ENCODE data around the gene ZNF200. TPM values are rescaled to one million over a fixed set of nuclear protein-coding genes. Genes with fewer than 3 reads are reported as not detected.

Gene ZNF200
- polyA plus RNA-seq, 1 experiment: 6.1 TPM

DNA sequence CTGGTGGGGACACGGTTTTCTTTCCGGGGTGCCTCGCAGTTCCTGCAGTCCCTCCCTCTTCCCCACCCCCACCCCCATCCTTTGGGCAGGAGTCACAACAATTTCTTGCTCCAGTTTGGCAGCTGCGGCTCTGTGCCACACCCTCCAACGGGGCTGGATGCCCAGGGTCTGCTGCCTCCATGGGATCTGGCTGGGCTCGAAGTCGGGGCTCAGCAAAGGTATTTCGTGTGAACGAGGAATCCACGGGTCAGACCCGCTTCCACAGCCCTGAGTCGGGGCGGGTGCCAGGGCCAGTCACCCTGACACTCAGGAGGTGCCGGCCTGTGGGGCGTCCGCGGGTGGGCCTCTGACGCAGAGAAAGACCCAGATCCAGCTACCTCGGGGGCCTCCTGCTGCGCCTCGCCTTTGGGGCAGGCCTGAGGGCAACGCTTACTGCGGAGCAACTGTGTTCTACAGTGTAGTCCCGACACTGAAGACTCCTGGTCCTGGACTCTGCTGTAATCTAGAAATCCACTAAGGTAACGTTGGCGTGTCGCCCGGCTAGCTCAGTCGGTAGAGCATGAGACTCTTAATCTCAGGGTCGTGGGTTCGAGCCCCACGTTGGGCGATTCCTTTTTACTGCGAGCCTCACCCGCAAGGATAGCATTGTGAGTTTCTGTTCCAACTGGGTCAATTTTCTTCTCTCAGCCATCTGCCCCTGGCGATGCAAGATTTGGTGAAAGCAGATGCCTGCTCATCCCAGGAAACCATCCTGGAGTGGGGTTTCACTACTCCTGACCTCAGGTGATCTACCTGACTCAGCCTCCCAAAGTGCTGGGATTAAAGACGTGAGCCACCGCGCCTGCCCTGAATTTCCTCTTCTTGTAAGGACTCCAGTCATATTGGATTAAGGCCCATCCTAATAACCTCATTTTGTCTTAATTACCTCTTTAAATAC, 59.5 kb downstream of the ZNF200 start:
- TF ChIP-seq, protein P1, sequence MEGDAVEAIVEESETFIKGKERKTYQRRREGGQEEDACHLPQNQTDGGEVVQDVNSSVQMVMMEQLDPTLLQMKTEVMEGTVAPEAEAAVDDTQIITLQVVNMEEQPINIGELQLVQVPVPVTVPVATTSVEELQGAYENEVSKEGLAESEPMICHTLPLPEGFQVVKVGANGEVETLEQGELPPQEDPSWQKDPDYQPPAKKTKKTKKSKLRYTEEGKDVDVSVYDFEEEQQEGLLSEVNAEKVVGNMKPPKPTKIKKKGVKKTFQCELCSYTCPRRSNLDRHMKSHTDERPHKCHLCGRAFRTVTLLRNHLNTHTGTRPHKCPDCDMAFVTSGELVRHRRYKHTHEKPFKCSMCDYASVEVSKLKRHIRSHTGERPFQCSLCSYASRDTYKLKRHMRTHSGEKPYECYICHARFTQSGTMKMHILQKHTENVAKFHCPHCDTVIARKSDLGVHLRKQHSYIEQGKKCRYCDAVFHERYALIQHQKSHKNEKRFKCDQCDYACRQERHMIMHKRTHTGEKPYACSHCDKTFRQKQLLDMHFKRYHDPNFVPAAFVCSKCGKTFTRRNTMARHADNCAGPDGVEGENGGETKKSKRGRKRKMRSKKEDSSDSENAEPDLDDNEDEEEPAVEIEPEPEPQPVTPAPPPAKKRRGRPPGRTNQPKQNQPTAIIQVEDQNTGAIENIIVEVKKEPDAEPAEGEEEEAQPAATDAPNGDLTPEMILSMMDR (IDR thresholded peaks at IDR 0.05; ENCODE audit: low read depth, low read length): no peak
- CTCF ChIA-PET: interaction anchor here (0.6 kb wide), 1 partner anchor 253 kb away, joined by 8 read pairs; no protein-coding TSS in a partner anchor
- Histone ChIP-seq H3K27ac (ENCODE audit: low read depth, low read length) (no peak overlapping the region), H3K4me3 (ENCODE audit: low read depth, low read length) (peak overlapping the region; percentile 13; the same call in 1 of the 2 replicates), H3K9me3 (ENCODE audit: control insufficient read depth, insufficient read depth, low read length) (no peaks in the 10 kb centered on the region; the same call in 1 of the 2 replicates), H3K27me3 (ENCODE audit: control insufficient read depth, insufficient read depth, low read length) (peaks cover 47% of the 10 kb centered on the region)
- POLR2A ChIA-PET: no interaction called here
- no peak for DNase-seq (ENCODE audit: low read depth, low spot score)

DNA sequence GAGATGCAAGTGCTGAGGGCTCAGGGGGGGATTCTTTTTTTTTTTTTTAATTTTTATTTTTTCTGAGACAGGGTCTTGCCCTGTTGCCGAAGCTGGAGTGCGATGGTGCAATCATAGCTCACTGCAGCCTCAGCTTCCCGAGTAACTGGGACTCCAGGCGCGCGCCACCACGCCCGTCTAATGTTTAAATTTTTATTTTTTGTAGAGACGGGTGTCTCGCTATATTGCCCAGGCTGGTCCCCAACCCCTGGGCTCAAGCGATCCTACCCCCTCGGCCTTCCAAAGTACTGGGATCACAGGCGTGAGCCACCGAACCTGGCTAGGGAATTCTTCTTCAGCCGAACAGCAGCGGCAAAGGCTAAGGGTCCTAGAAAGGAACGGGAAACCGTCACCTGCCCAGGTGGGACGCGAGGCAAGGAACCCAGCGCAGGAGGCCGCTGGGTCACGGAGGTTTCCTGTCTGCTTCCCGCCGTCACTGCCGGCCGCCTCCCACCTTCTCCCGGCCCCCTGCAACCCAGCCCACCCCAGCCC, 60.3 kb downstream of the ZNF200 start:
- DNase-seq (ENCODE audit: low read depth, low spot score): no peak
- H3K4me3 ChIP-seq (ENCODE audit: low read depth, low read length): peak overlapping the region; percentile 22; the same call in 1 of the 2 replicates
- H3K9me3 ChIP-seq (ENCODE audit: control insufficient read depth, insufficient read depth, low read length): no peaks in the 10 kb centered on the region; the same call in 1 of the 2 replicates
- H3K27me3 ChIP-seq (ENCODE audit: control insufficient read depth, insufficient read depth, low read length): peaks cover 49% of the 10 kb centered on the region
- ChIA-PET POLR2A (no interaction called here), CTCF (interaction anchor here (0.6 kb wide), 1 partner anchor 254 kb away, joined by 8 read pairs; no protein-coding TSS in a partner anchor)
- H3K27ac ChIP-seq (ENCODE audit: low read depth, low read length): no peak overlapping the region
- TF ChIP-seq, protein P1 (IDR thresholded peaks at IDR 0.05; ENCODE audit: low read depth, low read length): no peak

DNA sequence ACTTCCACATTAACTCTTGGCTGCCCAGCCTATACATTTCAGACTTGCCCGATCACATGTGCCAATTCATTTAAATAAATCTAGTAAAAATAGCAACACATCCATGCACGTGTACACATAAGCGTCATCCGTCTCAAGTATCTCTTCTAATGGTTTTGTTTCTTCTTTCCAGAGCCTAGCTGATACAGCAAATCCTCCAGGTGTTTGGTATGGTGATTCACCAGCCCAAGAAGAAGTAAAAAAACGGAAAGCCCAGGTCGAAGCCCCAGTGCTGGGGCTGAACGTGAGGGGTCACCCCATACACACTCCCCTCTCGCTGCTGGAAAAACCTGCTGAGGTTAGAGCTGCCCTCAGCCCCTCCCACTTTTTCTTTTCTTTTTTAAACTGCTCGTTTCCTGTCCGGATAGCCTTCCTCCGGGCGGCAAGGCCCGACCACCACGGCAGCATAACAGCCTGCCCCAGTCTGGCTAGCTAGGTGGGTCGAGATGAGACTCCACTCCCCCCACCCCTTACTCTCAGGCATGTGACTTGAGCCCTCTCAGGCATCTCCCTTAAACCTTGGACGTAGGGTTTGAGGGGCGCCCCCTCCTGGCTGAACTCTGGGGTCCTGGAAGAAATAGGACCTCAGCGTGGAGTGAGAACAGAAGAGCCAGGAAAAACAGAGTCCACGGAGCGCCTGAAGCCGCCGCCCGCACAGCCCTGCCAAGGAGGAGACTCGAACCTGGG, 60.9 kb downstream of the ZNF200 start:
- Histone ChIP-seq H3K27ac (ENCODE audit: low read depth, low read length) (no peak overlapping the region), H3K4me3 (ENCODE audit: low read depth, low read length) (peak overlapping the region; percentile 34; the same call in 1 of the 2 replicates), H3K9me3 (ENCODE audit: control insufficient read depth, insufficient read depth, low read length) (no peaks in the 10 kb centered on the region; the same call in 1 of the 2 replicates), H3K27me3 (ENCODE audit: control insufficient read depth, insufficient read depth, low read length) (peaks cover 48% of the 10 kb centered on the region)
- CTCF ChIA-PET: interaction anchor here (0.5 to 1.4 kb wide), 4 partner anchors 11 to 254 kb away, joined by 3 to 8 read pairs (median 4); no protein-coding TSS in a partner anchor
- DNase-seq (ENCODE audit: low read depth, low spot score): no peak
- POLR2A ChIA-PET: no interaction called here
- TF ChIP-seq, protein P1 (IDR thresholded peaks at IDR 0.05; ENCODE audit: low read depth, low read length): peak; percentile 47

Other genes starting within 250 kb of the ZNF200 start
- not detected in 2 replicates for gene CLDN9, start 222.2 kb downstream of the ZNF200 start, polyA plus RNA-seq (2011; rRNA removed)
- gene CLDN6, start 217.0 kb downstream of the ZNF200 start, polyA plus RNA-seq (2011; rRNA removed): 0.07 and 0.10 TPM in 2 replicates
- gene TNFRSF12A, start 214.8 kb downstream of the ZNF200 start, polyA plus RNA-seq (2011; rRNA removed): 67.3 and 97.1 TPM in 2 replicates
- 51.6 and 73.4 TPM in 2 replicates for gene HCFC1R1, start 211.2 kb downstream of the ZNF200 start, polyA plus RNA-seq (2011; rRNA removed)
- 14.5 and 16.7 TPM in 2 replicates for gene THOC6, start 211.1 kb downstream of the ZNF200 start, polyA plus RNA-seq (2011; rRNA removed)
- gene BICDL2, start 198.2 kb downstream of the ZNF200 start, polyA plus RNA-seq (2011; rRNA removed): not detected in 2 replicates
- not detected in 2 replicates for gene MMP25, start 188.6 kb downstream of the ZNF200 start, polyA plus RNA-seq (2011; rRNA removed)
- 30.3 and 37.9 TPM in 2 replicates for gene IL32, start 169.5 kb downstream of the ZNF200 start, polyA plus RNA-seq (2011; rRNA removed)
- gene ZSCAN10, start 135.9 kb downstream of the ZNF200 start, polyA plus RNA-seq (2011; rRNA removed): not detected in 2 replicates
- gene ZNF205, start 122.6 kb downstream of the ZNF200 start, polyA plus RNA-seq (2011; rRNA removed): 3.6 and 5.5 TPM in 2 replicates
- gene ZNF213, start 100.1 kb downstream of the ZNF200 start, polyA plus RNA-seq (2011; rRNA removed): 0.47 and 1.2 TPM in 2 replicates
- gene OR1F1, start 47.0 kb downstream of the ZNF200 start, polyA plus RNA-seq (2011; rRNA removed): 0.20 and 0.29 TPM in 2 replicates
- gene MEFV, start 21.5 kb upstream of the ZNF200 start, polyA plus RNA-seq (2011; rRNA removed): not detected in 2 replicates
- gene ZNF263, start 48.3 kb upstream of the ZNF200 start, polyA plus RNA-seq (2011; rRNA removed): 13.2 and 22.5 TPM in 2 replicates
- 4.4 and 5.3 TPM in 2 replicates for gene TIGD7, start 70.3 kb upstream of the ZNF200 start, polyA plus RNA-seq (2011; rRNA removed)
- 15.9 and 20.3 TPM in 2 replicates for gene ZNF75A, start 70.3 kb upstream of the ZNF200 start, polyA plus RNA-seq (2011; rRNA removed)
- 0.07 and 0.09 TPM in 2 replicates for gene OR2C1, start 120.7 kb upstream of the ZNF200 start, polyA plus RNA-seq (2011; rRNA removed)
- gene ZSCAN32, start 165.8 kb upstream of the ZNF200 start, polyA plus RNA-seq (2011; rRNA removed): 18.5 and 18.6 TPM in 2 replicates
- 10.7 and 10.9 TPM in 2 replicates for gene ZNF174, start 166.1 kb upstream of the ZNF200 start, polyA plus RNA-seq (2011; rRNA removed)
- gene ZNF597, start 208.3 kb upstream of the ZNF200 start, polyA plus RNA-seq (2011; rRNA removed): 1.6 and 1.8 TPM in 2 replicates
- gene NAA60, start 208.5 kb upstream of the ZNF200 start, polyA plus RNA-seq (2011; rRNA removed): 23.1 and 28.8 TPM in 2 replicates